GM12878 (cell line): ENCODE measurements around the gene EPN1. TPM values are rescaled to one million over a fixed set of nuclear protein-coding genes. Genes with fewer than 3 reads are reported as not detected.

Experiments
- CHD2 ChIP-seq: IDR thresholded peaks from 2 replicates; pipeline ENCODE4 v1.6.1; 2011; ENCODE audit warnings: low read depth, low read length, improper control_type of control experiment, borderline replicate concordance
- CUX1 ChIP-seq: IDR thresholded peaks from 2 replicates; pipeline ENCODE4 v1.6.1; 2012; ENCODE audit warnings: improper control_type of control experiment, low read depth, low read length; ENCODE audit not compliant: insufficient replicate concordance
- IKZF1 ChIP-seq: fragments of 450-650 bp; conservative IDR thresholded peaks from 2 replicates; pipeline ENCODE4 v1.6.1; 2017; ENCODE audit warnings: antibody characterized with exemption, mild to moderate bottlenecking
- PRDM15 ChIP-seq: fragments of 450-650 bp; formaldehyde crosslinking; IDR thresholded peaks from 2 replicates; pipeline ENCODE4 v1.4.0; 2020; ENCODE audit warnings: mild to moderate bottlenecking, moderate library complexity
- RCOR1 ChIP-seq: conservative IDR thresholded peaks from 2 replicates; pipeline ENCODE4 v1.6.1; 2012; ENCODE audit warnings: low read depth, low read length, improper control_type of control experiment
- RFX5 ChIP-seq: IDR thresholded peaks from 2 replicates; pipeline ENCODE4 v1.6.1; 2011; ENCODE audit warnings: low read depth, low read length, improper control_type of control experiment
- polyA plus RNA-seq, 11 experiments: library from polyadenylated mRNA; depleted of rRNA in 4 of 11; unstranded in 6 of 11; stranded (reverse) in 5 of 11; fragments of >200 nt; fragmentation: Nextera tagmentation in 4 of 11; fragmentation: Illumina TruSeq in 1 of 11; extraction: Ambion mirVana in 4 of 11; extraction: Trizol in 1 of 11; gene quantifications; 1 replicate in 1 of 11; 2 replicates in 10 of 11; pipeline versions ENCODE4 v1.2.1 to v1.2.3, GENCODE V29; 2011 to 2016; ENCODE audit warnings: inconsistent platforms in 2 of 11, missing spikeins in 2 of 11, low read depth in 1 of 11
- total RNA-seq, 4 experiments: library from RNA; depleted of rRNA in 3 of 4; stranded (reverse); fragments of >200 nt in 3 of 4; fragmentation: Illumina TruSeq in 1 of 4; extraction: Trizol in 1 of 4; gene quantifications; 2 replicates each; pipeline versions ENCODE4 v1.2.1 to v1.2.3, GENCODE V29; 2013 to 2021

EPN1 gene
- total and polyA plus RNA-seq, 10 of the 15 experiments (the other 5 are each of a cell fraction or from before 2014, with no cell fraction given) = 0.11 to 88.5 (median 10.6) TPM

GRCh38 chr19:55703790-55704215 lies 28.8 kb downstream of the EPN1 start (continued):
- TF ChIP-seq IKZF1 (no peak), CHD2 (no peak), RFX5 (no peak), CUX1 (no peak), PRDM15 (CRISPR knock-in tag) (no peak), RCOR1 (no peak)
